ENCODE data around the gene WIZ.

Gene WIZ

DNA sequence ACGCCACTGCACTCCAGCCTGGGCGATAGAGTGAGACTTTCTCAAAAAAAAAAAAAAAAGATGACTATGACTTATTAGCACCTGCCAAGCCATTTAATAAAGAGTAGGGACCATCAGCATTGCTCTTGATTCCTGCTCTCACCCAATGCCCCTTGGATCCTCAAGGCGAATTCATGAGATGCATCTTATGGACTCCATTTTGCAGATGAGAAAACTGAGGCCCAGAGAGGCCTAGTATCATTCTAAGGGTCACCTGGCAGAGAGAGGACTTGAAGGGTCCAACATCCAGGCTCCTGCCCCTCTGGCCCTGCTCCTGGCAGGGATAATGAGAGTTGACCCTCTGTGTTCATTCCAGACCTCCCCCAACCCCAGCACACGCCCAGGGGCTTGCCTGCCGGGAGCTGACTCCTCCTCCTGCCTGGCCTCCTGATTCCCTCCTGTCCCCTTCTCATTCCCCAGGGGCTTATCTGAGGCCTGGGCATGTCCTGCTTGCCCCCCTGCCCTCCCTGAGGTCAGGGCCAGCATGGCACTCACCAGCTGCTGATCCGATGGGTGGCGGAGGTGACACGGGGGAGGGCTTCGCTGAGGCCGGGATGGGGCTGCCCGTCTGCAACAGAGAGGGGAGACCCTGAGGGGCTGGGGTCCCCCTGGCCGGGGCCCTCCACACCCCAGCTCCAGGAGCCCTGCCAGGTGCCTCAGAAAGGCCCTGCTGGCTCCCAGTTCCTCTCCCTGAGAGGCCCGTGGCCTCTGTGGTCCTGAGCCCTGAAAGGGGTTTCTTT, 7.4 kb downstream of the WIZ start:
- no peaks in the 10 kb centered on the region for H3K79me2 ChIP-seq (ENCODE audit: control insufficient read depth, low read length)
- H3K27me3 ChIP-seq (ENCODE audit: control insufficient read depth, low read length) = peaks cover 1% of the 10 kb centered on the region
- H3K36me3 ChIP-seq (ENCODE audit: control insufficient read depth, low read length) = no peaks in the 10 kb centered on the region
- H3K4me3 ChIP-seq (ENCODE audit: low read length) = no peak overlapping the region
- no peak for TF ChIP-seq EZH2phosphoT487 (IDR thresholded peaks at IDR 0.05; ENCODE audit: borderline replicate concordance, low read length)
- TF ChIP-seq, protein P1, sequence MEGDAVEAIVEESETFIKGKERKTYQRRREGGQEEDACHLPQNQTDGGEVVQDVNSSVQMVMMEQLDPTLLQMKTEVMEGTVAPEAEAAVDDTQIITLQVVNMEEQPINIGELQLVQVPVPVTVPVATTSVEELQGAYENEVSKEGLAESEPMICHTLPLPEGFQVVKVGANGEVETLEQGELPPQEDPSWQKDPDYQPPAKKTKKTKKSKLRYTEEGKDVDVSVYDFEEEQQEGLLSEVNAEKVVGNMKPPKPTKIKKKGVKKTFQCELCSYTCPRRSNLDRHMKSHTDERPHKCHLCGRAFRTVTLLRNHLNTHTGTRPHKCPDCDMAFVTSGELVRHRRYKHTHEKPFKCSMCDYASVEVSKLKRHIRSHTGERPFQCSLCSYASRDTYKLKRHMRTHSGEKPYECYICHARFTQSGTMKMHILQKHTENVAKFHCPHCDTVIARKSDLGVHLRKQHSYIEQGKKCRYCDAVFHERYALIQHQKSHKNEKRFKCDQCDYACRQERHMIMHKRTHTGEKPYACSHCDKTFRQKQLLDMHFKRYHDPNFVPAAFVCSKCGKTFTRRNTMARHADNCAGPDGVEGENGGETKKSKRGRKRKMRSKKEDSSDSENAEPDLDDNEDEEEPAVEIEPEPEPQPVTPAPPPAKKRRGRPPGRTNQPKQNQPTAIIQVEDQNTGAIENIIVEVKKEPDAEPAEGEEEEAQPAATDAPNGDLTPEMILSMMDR (IDR thresholded peaks at IDR 0.05; ENCODE audit: low read depth, low read length, poor library complexity, severe bottlenecking) = no peak
- H3F3A ChIP-seq (ENCODE audit: control insufficient read depth, insufficient read depth) = no peaks in the 10 kb centered on the region
- H3K4me2 ChIP-seq (ENCODE audit: low read length) = no peak overlapping the region
- no peaks in the 10 kb centered on the region for H3K9me3 ChIP-seq (ENCODE audit: control insufficient read depth, insufficient read depth, low read length)
- H3K4me1 ChIP-seq (ENCODE audit: control insufficient read depth, low read length) = no peaks in the 10 kb centered on the region
- no peak overlapping the region for H3K27ac ChIP-seq (ENCODE audit: low read depth, low read length)
- no peaks in the 10 kb centered on the region for H4K20me1 ChIP-seq (ENCODE audit: control insufficient read depth, insufficient read depth, low read depth, low read length)
- no peaks in the 10 kb centered on the region for H3K9me2 ChIP-seq (replicated peaks; ENCODE audit: control insufficient read depth, low read length)

DNA sequence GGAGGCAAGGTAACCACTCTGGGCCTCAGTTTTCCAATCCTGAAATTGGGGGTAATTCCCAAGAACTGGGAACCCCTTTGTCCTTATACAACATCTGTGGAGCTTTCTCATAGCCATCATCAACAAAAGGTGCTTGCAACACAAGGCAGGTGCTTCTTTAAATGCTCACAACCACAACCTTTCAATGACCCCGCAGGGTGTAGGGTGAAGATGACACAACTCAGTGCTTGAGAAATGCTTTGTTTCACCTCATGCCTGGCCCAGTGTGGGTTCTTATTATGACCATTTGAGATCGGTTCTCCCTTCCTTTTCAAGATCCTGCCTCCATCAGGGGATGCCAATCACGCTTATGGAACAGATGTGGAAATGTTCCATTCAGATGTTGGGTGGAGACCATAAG, 8.4 kb downstream of the WIZ start:
- H3K9me3 ChIP-seq (ENCODE audit: control insufficient read depth, insufficient read depth, low read length) = no peaks in the 10 kb centered on the region
- H3K4me2 ChIP-seq (ENCODE audit: low read length) = no peak overlapping the region
- no peaks in the 10 kb centered on the region for H3F3A ChIP-seq (ENCODE audit: control insufficient read depth, insufficient read depth)
- H3K9me2 ChIP-seq (replicated peaks; ENCODE audit: control insufficient read depth, low read length) = no peaks in the 10 kb centered on the region
- no peaks in the 10 kb centered on the region for H3K79me2 ChIP-seq (ENCODE audit: control insufficient read depth, low read length)
- H3K4me3 ChIP-seq (ENCODE audit: low read length) = no peak overlapping the region
- H3K27me3 ChIP-seq (ENCODE audit: control insufficient read depth, low read length) = no peaks in the 10 kb centered on the region
- TF ChIP-seq, protein P1 (IDR thresholded peaks at IDR 0.05; ENCODE audit: low read depth, low read length, poor library complexity, severe bottlenecking) = no peak
- no peak for TF ChIP-seq EZH2phosphoT487 (IDR thresholded peaks at IDR 0.05; ENCODE audit: borderline replicate concordance, low read length)
- H3K27ac ChIP-seq (ENCODE audit: low read depth, low read length) = no peak overlapping the region
- H4K20me1 ChIP-seq (ENCODE audit: control insufficient read depth, insufficient read depth, low read depth, low read length) = no peaks in the 10 kb centered on the region
- no peaks in the 10 kb centered on the region for H3K36me3 ChIP-seq (ENCODE audit: control insufficient read depth, low read length)
- H3K4me1 ChIP-seq (ENCODE audit: control insufficient read depth, low read length) = no peaks in the 10 kb centered on the region

DNA sequence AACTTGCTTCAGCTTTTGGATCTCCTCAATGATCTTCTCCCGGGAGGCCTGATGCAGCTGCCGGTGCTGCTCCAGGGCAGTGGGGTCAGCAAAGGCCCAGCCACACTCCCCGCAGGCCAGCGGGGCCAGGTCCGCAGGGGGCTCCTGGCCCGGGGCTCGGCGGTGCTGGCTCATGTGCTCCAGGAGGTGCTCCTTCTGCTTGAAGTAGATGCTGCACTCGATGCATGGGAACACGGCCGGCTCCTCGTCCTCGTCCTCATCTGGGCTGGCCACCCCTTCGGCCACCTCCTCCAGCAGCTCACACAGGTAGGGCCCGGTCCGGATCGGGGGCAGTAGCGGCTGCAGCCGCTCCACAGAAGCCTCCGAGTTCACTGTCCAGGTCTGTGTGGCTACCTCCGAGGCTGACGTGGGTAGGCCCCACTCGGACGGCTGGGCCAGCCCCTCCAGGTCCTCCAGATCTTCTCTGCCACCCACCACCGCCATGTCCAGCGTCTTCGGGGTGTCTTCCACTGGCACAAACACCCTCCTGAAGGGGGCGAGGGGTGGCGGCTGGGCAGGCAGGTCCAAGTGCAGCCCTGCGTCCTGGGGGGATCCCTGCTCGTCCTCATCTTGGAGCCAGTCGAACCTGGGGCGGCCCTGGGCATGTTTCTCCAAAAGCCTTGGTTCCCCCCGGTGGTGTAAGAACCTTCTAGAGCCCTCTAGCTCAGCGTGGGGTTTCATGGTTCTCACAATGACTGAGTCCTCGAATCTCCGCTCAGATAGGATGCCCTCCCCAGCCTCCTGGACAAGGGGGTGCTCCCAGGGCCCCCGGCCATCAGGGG, 9.7 kb downstream of the WIZ start:
- Histone ChIP-seq H3K9me3 (ENCODE audit: control insufficient read depth, insufficient read depth, low read length) (no peaks in the 10 kb centered on the region), H4K20me1 (ENCODE audit: control insufficient read depth, insufficient read depth, low read depth, low read length) (no peaks in the 10 kb centered on the region), H3K36me3 (ENCODE audit: control insufficient read depth, low read length) (no peaks in the 10 kb centered on the region), H3F3A (ENCODE audit: control insufficient read depth, insufficient read depth) (no peaks in the 10 kb centered on the region), H3K4me2 (ENCODE audit: low read length) (no peak overlapping the region), H3K4me3 (ENCODE audit: low read length) (no peak overlapping the region), H3K4me1 (ENCODE audit: control insufficient read depth, low read length) (no peaks in the 10 kb centered on the region), H3K27me3 (ENCODE audit: control insufficient read depth, low read length) (no peaks in the 10 kb centered on the region), H3K9me2 (replicated peaks; ENCODE audit: control insufficient read depth, low read length) (no peaks in the 10 kb centered on the region), H3K79me2 (ENCODE audit: control insufficient read depth, low read length) (no peaks in the 10 kb centered on the region), H3K27ac (ENCODE audit: low read depth, low read length) (no peak overlapping the region)
- TF ChIP-seq, protein P1 (IDR thresholded peaks at IDR 0.05; ENCODE audit: low read depth, low read length, poor library complexity, severe bottlenecking) = no peak
- TF ChIP-seq EZH2phosphoT487 (IDR thresholded peaks at IDR 0.05; ENCODE audit: borderline replicate concordance, low read length) = no peak

All from DOHH2 (cell line).